BE2C (cell line): Measurements from ENCODE around the gene APLP2.

Experiments
- DNase-seq: peaks from one replicate; pipeline ENCODE4 v3.0.0-alpha.2; 2020
- H3K27me3 ChIP-seq: fragments of 250-450 bp; sonication (Bioruptor Pico); 2 replicates; pipeline ENCODE4 v1.5.1; 2020; ENCODE audit warnings: mild to moderate bottlenecking
- H3K36me3 ChIP-seq: fragments of 250-450 bp; sonication (Bioruptor Pico); 2 replicates; pipeline ENCODE4 v1.5.1; 2020; ENCODE audit warnings: mild to moderate bottlenecking
- H3K4me1 ChIP-seq: fragments of 250-450 bp; sonication (Bioruptor Pico); 2 replicates; pipeline ENCODE4 v1.5.1; 2020
- H3K4me3 ChIP-seq: 2 replicates; pipeline ENCODE4 v1.5.1; 2011; ENCODE audit warnings: low read depth, low read length
- H3K9me3 ChIP-seq: fragments of 250-450 bp; sonication (Bioruptor Pico); 2 replicates; pipeline ENCODE4 v1.5.1; 2020
- CTCF ChIP-seq: IDR thresholded peaks from 2 replicates; pipeline ENCODE4 v1.5.1; 2012; ENCODE audit warnings: mild to moderate bottlenecking, low read depth, low read length

Gene APLP2

GRCh38 chr11:130049328-130049771 is 20.3 kb upstream of the APLP2 start:
- no peak overlapping the region for H3K4me3 ChIP-seq
- H3K36me3 ChIP-seq: no peaks in the 10 kb centered on the region
- H3K27me3 ChIP-seq: no peaks in the 10 kb centered on the region
- H3K4me1 ChIP-seq: no peaks in the 10 kb centered on the region
- no peak for TF ChIP-seq CTCF
- no peaks in the 10 kb centered on the region for H3K9me3 ChIP-seq
- DNase-seq: no peak

- Histone ChIP-seq H3K27me3 (no peaks in the 10 kb centered on the region), H3K9me3 (no peaks in the 10 kb centered on the region), H3K4me3 (no peak overlapping the region), H3K36me3 (no peaks in the 10 kb centered on the region), H3K4me1 (no peaks in the 10 kb centered on the region)
- TF ChIP-seq CTCF: no peak
- no peak for DNase-seq
These were observed 19.4 kb upstream of the APLP2 start for GRCh38 chr11:130050257-130050656.

GRCh38 chr11:130051082-130051481 is 18.6 kb upstream of the APLP2 start:
- H3K27me3 ChIP-seq: no peaks in the 10 kb centered on the region
- no peaks in the 10 kb centered on the region for H3K4me1 ChIP-seq
- TF ChIP-seq CTCF: no peak
- no peak for DNase-seq
- H3K9me3 ChIP-seq: no peaks in the 10 kb centered on the region
- H3K36me3 ChIP-seq: no peaks in the 10 kb centered on the region
- no peak overlapping the region for H3K4me3 ChIP-seq

- DNase-seq: no peak
- TF ChIP-seq CTCF: no peak
These were observed 17.1 kb upstream of the APLP2 start for GRCh38 chr11:130052567-130052966.

GRCh38 chr11:130054966-130055365 is 14.7 kb upstream of the APLP2 start:
- H3K36me3 ChIP-seq: no peaks in the 10 kb centered on the region
- H3K4me3 ChIP-seq: no peak overlapping the region
- no peak for DNase-seq
- H3K27me3 ChIP-seq: peaks cover 6% of the 10 kb centered on the region; the same call in 1 of the 2 replicates
- TF ChIP-seq CTCF: no peak
- no peaks in the 10 kb centered on the region for H3K9me3 ChIP-seq
- no peaks in the 10 kb centered on the region for H3K4me1 ChIP-seq

More at GRCh38 chr11:130052567-130052966, 17.1 kb upstream of the APLP2 start:
- Histone ChIP-seq H3K4me1 (no peaks in the 10 kb centered on the region), H3K4me3 (no peak overlapping the region), H3K36me3 (no peaks in the 10 kb centered on the region), H3K9me3 (no peaks in the 10 kb centered on the region), H3K27me3 (peaks cover 6% of the 10 kb centered on the region; the same call in 1 of the 2 replicates)

GRCh38 chr11:130055617-130056016 is 14.1 kb upstream of the APLP2 start:
- no peaks in the 10 kb centered on the region for H3K9me3 ChIP-seq
- no peaks in the 10 kb centered on the region for H3K36me3 ChIP-seq
- no peaks in the 10 kb centered on the region for H3K4me1 ChIP-seq
- H3K4me3 ChIP-seq: no peak overlapping the region
- DNase-seq: no peak
- TF ChIP-seq CTCF: no peak
- peaks cover 6% of the 10 kb centered on the region; the same call in 1 of the 2 replicates for H3K27me3 ChIP-seq
